HepG2 (cell line): ENCODE results near the gene SNF8. TPM values are rescaled to one million over a fixed set of nuclear protein-coding genes. Genes with fewer than 3 reads are reported as not detected.

Experiments used
- AGO2 ChIP-seq: fragments of 200-400 bp; formaldehyde crosslinking; optimal IDR thresholded peaks from 2 replicates; pipeline ENCODE3; 2017; ENCODE audit warnings: mild to moderate bottlenecking, low read depth, low read length, moderate library complexity
- CBX2 ChIP-seq, 2 experiments: fragments of 200-600 bp in 1 of 2; sonication (generic); formaldehyde crosslinking in 1 of 2; IDR thresholded peaks; 2 replicates each; pipeline versions ENCODE4 v1.7.0 to v1.8.1; 2018 to 2022; ENCODE audit warnings: low read depth in 2 of 2, low read length in 1 of 2, mild to moderate bottlenecking in 1 of 2, missing genetic modification reagents in 1 of 2
- ETV6 ChIP-seq: sonication (generic); formaldehyde crosslinking; conservative IDR thresholded peaks from 2 replicates; pipeline ENCODE4 v1.4.0; 2020; ENCODE audit warnings: missing genetic modification reagents
- KLF11 ChIP-seq: IDR thresholded peaks from 2 replicates; pipeline ENCODE4 v1.6.1; 2016; ENCODE audit warnings: missing compliant biosample characterization
- PHF21A ChIP-seq: sonication (generic); formaldehyde crosslinking; IDR thresholded peaks from 2 replicates; pipeline ENCODE4 v1.5.0; 2020; ENCODE audit warnings: mild to moderate bottlenecking, missing genetic modification reagents
- RFXANK ChIP-seq: IDR thresholded peaks from 2 replicates; pipeline ENCODE4 v1.6.1; 2016
- RXRB ChIP-seq: IDR thresholded peaks from 2 replicates; pipeline ENCODE4 v1.6.1; 2016; ENCODE audit warnings: borderline replicate concordance, missing genetic modification reagents, missing compliant biosample characterization
- SMARCC2 ChIP-seq: fragments of 450-650 bp; IDR thresholded peaks from 2 replicates; pipeline ENCODE4 v1.6.1; 2017; ENCODE audit warnings: antibody characterized with exemption, mild to moderate bottlenecking
- TBX2 ChIP-seq: sonication (generic); formaldehyde crosslinking; IDR thresholded peaks from 2 replicates; pipeline ENCODE4 v1.5.0; 2020; ENCODE audit warnings: missing genetic modification reagents, mild to moderate bottlenecking, borderline replicate concordance
- TEAD3 ChIP-seq: optimal IDR thresholded peaks from 2 replicates; pipeline ENCODE3; 2016; ENCODE audit warnings: borderline replicate concordance
- TP53 ChIP-seq: sonication (generic); formaldehyde crosslinking; conservative IDR thresholded peaks from 2 replicates; pipeline ENCODE4 v1.4.0; 2020; ENCODE audit warnings: missing genetic modification reagents
- U2AF1 ChIP-seq: fragments of 200-400 bp; formaldehyde crosslinking; optimal IDR thresholded peaks from 2 replicates; pipeline ENCODE3; 2017; ENCODE audit warnings: mild to moderate bottlenecking, low read depth, low read length
- XRCC5 ChIP-seq: fragments of 200-400 bp; formaldehyde crosslinking; optimal IDR thresholded peaks from 2 replicates; pipeline ENCODE3; 2017; ENCODE audit warnings: mild to moderate bottlenecking, low read length
- ZNF468 ChIP-seq: sonication (generic); formaldehyde crosslinking; IDR thresholded peaks from 2 replicates; pipeline ENCODE4 v1.8.0; 2022; ENCODE audit warnings: mild to moderate bottlenecking, moderate library complexity, missing genetic modification reagents
- ZNF670 ChIP-seq: sonication (generic); formaldehyde crosslinking; IDR thresholded peaks from 2 replicates; pipeline ENCODE4 v1.8.0; 2022; ENCODE audit warnings: mild to moderate bottlenecking, missing genetic modification reagents, borderline replicate concordance
- ZNF775 ChIP-seq: sonication (generic); formaldehyde crosslinking; IDR thresholded peaks from 2 replicates; pipeline ENCODE4 v1.4.0; 2020; ENCODE audit warnings: missing genetic modification reagents, mild to moderate bottlenecking, moderate library complexity, borderline replicate concordance
- polyA plus RNA-seq, 8 experiments: library from polyadenylated mRNA; depleted of rRNA in 3 of 8; stranded (reverse) in 7 of 8; unstranded in 1 of 8; fragments of >200 nt; fragmentation: Illumina TruSeq in 4 of 8; extraction: Trizol in 4 of 8; gene quantifications; 2 replicates each; pipeline versions ENCODE4 v1.2.1 to v1.2.3, GENCODE V29; 2011 to 2016; ENCODE audit warnings: low read depth in 4 of 8, missing spikeins in 1 of 8, mixed read lengths in 1 of 8; ENCODE audit not compliant: insufficient read depth in 1 of 8
- total RNA-seq, 5 experiments: library from RNA; depleted of rRNA; stranded (reverse); fragments of >200 nt; fragmentation: Illumina TruSeq; extraction: Trizol; gene quantifications; 2 replicates each; pipeline ENCODE4 v1.2.3, GENCODE V29; 2016; ENCODE audit warnings: low read depth in 1 of 5
- TF ChIP-seq, protein P1 (sequence below): conservative IDR thresholded peaks from 2 replicates; pipeline ENCODE4 v1.6.1; 2018; ENCODE audit warnings: missing genetic modification reagents
- TF ChIP-seq, protein P2 (sequence below): sonication (generic); formaldehyde crosslinking; IDR thresholded peaks from 2 replicates; pipeline ENCODE4 v1.5.0; 2020; ENCODE audit warnings: mild to moderate bottlenecking, missing genetic modification reagents, borderline replicate concordance
- TF ChIP-seq, protein P3 (sequence below): IDR thresholded peaks from 2 replicates; pipeline ENCODE4 v1.6.1; 2018; ENCODE audit warnings: missing genetic modification reagents
- TF ChIP-seq, protein P4 (sequence below): sonication (generic); formaldehyde crosslinking; IDR thresholded peaks from 2 replicates; pipeline ENCODE4 v1.5.0; 2020; ENCODE audit warnings: mild to moderate bottlenecking, low read depth, missing genetic modification reagents, borderline replicate concordance
- TF ChIP-seq, protein P5 (sequence below): sonication (generic); formaldehyde crosslinking; IDR thresholded peaks from 2 replicates; pipeline ENCODE4 v1.4.0; 2020; ENCODE audit warnings: mild to moderate bottlenecking, missing genetic modification reagents, borderline replicate concordance

Gene SNF8
- total and polyA plus RNA-seq, 2 of the 13 experiments (the other 11 are each of a cell fraction or from before 2014, with no cell fraction given) = 114 to 153 TPM

DNA sequence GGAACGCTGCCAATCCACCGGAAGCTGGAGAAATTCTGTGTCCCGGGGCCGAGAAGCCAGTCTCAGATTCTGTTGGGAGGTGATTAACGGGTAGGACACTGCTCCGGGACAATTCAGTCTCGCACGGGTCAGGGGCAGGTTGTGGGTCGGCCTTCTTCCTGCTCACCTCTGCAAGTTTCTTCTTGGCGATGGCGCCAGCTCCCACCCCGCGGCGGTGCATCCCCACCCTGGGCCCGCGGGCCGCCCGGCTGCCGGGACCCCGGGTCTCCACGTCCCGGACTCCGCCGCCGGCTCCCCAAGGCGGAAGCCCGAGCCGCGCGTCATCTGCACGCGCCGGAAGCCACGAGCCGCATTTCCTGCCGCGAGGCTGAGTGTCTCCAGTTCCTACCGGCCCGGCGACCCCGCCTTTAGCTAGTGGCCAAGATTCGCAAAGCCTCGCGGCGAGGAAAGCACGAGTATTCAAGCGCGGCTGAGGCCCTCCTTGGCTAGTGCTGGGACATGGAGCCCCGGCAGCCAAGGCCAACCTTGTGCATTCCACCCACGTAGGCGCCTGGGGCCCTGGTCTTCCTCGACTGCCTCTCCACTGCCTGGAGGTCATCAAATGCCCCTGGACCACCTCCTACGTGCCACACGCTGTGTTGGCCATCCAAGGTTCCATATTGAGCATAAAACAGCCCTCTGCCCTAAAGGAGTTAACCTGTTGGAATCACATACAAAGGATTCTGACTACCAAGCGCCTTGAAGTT, at the start of gene SNF8 (continued):
- TF ChIP-seq, protein P1, sequence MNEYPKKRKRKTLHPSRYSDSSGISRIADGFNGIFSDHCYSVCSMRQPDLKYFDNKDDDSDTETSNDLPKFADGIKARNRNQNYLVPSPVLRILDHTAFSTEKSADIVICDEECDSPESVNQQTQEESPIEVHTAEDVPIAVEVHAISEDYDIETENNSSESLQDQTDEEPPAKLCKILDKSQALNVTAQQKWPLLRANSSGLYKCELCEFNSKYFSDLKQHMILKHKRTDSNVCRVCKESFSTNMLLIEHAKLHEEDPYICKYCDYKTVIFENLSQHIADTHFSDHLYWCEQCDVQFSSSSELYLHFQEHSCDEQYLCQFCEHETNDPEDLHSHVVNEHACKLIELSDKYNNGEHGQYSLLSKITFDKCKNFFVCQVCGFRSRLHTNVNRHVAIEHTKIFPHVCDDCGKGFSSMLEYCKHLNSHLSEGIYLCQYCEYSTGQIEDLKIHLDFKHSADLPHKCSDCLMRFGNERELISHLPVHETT (CRISPR knock-in tag) = peak; percentile 91
- TF ChIP-seq, protein P2, sequence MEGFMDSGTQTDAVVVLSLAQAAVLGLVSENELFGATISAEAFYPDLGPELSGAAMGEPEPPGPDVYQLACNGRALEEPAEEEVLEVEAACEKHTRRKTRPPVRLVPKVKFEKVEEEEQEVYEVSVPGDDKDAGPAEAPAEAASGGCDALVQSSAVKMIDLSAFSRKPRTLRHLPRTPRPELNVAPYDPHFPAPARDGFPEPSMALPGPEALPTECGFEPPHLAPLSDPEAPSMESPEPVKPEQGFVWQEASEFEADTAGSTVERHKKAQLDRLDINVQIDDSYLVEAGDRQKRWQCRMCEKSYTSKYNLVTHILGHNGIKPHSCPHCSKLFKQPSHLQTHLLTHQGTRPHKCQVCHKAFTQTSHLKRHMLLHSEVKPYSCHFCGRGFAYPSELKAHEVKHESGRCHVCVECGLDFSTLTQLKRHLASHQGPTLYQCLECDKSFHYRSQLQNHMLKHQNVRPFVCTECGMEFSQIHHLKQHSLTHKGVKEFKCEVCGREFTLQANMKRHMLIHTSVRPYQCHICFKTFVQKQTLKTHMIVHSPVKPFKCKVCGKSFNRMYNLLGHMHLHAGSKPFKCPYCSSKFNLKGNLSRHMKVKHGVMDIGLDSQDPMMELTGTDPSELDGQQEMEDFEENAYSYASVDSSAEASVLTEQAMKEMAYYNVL (CRISPR knock-in tag) = peak; percentile 85; the same call in 1 of the 2 replicates
- TF ChIP-seq, protein P3, sequence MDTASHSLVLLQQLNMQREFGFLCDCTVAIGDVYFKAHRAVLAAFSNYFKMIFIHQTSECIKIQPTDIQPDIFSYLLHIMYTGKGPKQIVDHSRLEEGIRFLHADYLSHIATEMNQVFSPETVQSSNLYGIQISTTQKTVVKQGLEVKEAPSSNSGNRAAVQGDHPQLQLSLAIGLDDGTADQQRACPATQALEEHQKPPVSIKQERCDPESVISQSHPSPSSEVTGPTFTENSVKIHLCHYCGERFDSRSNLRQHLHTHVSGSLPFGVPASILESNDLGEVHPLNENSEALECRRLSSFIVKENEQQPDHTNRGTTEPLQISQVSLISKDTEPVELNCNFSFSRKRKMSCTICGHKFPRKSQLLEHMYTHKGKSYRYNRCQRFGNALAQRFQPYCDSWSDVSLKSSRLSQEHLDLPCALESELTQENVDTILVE (CRISPR knock-in tag) = peak; percentile 89; the same call in 1 of the 2 replicates
- TF ChIP-seq TEAD3 (CRISPR knock-in tag) (peak; percentile 49), ZNF775 (CRISPR knock-in tag) (0 out of 2 replicates have a peak, but pooled peaks have one; percentile 78), U2AF1 (no peak), TBX2 (CRISPR knock-in tag) (peak; percentile 85), ZNF670 (peak; percentile 97), ETV6 (CRISPR knock-in tag) (peak; percentile 93), CBX2 (IDR thresholded peaks at IDR 0.05; ENCODE audit: low read depth, low read length) (no peak), CBX2 (CRISPR knock-in tag; IDR thresholded peaks at IDR 0.05; ENCODE audit: low read depth) (no peak), PHF21A (CRISPR knock-in tag) (peak; percentile 45; the same call in 1 of the 2 replicates), ZNF468 (CRISPR knock-in tag) (no peak), XRCC5 (peak; percentile 52), RFXANK (CRISPR knock-in tag) (peak; percentile 31; the same call in 1 of the 2 replicates), KLF11 (CRISPR knock-in tag) (peak; percentile 19; the same call in 1 of the 2 replicates), SMARCC2 (no peak), RXRB (0 out of 2 replicates have a peak, but pooled peaks have one; percentile 37), AGO2 (peak; percentile 87), TP53 (CRISPR knock-in tag) (peak; percentile 60; the same call in 1 of the 2 replicates)
- TF ChIP-seq, protein P4, sequence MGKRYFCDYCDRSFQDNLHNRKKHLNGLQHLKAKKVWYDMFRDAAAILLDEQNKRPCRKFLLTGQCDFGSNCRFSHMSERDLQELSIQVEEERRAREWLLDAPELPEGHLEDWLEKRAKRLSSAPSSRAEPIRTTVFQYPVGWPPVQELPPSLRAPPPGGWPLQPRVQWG (CRISPR knock-in tag) = no peak
- TF ChIP-seq, protein P5, sequence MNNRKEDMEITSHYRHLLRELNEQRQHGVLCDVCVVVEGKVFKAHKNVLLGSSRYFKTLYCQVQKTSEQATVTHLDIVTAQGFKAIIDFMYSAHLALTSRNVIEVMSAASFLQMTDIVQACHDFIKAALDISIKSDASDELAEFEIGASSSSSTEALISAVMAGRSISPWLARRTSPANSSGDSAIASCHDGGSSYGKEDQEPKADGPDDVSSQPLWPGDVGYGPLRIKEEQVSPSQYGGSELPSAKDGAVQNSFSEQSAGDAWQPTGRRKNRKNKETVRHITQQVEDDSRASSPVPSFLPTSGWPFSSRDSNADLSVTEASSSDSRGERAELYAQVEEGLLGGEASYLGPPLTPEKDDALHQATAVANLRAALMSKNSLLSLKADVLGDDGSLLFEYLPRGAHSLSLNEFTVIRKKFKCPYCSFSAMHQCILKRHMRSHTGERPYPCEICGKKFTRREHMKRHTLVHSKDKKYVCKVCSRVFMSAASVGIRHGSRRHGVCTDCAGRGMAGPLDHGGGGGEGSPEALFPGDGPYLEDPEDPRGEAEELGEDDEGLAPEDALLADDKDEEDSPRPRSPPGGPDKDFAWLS (CRISPR knock-in tag) = no peak
